ENCODE measurements around the gene CLASP1.
"Not testable (repeated sequence)": the region's sequence is repeated elsewhere in the genome, so short reads cannot be mapped to it uniquely, and the experiment has no call there.

The CLASP1 gene

GRCh38 chr2:121690095-121690494 lies 40.8 kb upstream of the CLASP1 start:
- H3K27ac ChIP-seq, result no peak overlapping the region
- TF ChIP-seq ZFX (IDR thresholded peaks at IDR 0.05) (no peak), CTCF (conservative IDR thresholded peaks at IDR 0.05) (no peak)

- H3K27ac ChIP-seq, result no peak overlapping the region
- TF ChIP-seq ZFX (IDR thresholded peaks at IDR 0.05), result no peak
- peak; percentile 46 for TF ChIP-seq CTCF (conservative IDR thresholded peaks at IDR 0.05)
These were observed 40.1 kb upstream of the CLASP1 start for GRCh38 chr2:121689356-121689755.

- TF ChIP-seq CTCF (conservative IDR thresholded peaks at IDR 0.05) (no peak), ZFX (IDR thresholded peaks at IDR 0.05) (no peak)
- no peak overlapping the region for H3K27ac ChIP-seq
These were observed 39.6 kb upstream of the CLASP1 start for GRCh38 chr2:121688820-121689219.

GRCh38 chr2:121686902-121687301 lies 37.6 kb upstream of the CLASP1 start:
- TF ChIP-seq ZFX (IDR thresholded peaks at IDR 0.05), result no peak
- no peak for TF ChIP-seq CTCF (conservative IDR thresholded peaks at IDR 0.05)
- H3K27ac ChIP-seq, result no peak overlapping the region

GRCh38 chr2:121686218-121686617 lies 37.0 kb upstream of the CLASP1 start:
- H3K27ac ChIP-seq, result no peak overlapping the region
- no peak for TF ChIP-seq ZFX (IDR thresholded peaks at IDR 0.05)
- no peak for TF ChIP-seq CTCF (conservative IDR thresholded peaks at IDR 0.05)

GRCh38 chr2:121682396-121683298 lies 33.4 kb upstream of the CLASP1 start:
- no peak overlapping the region for H3K27ac ChIP-seq
- TF ChIP-seq CTCF (conservative IDR thresholded peaks at IDR 0.05) (no peak), ZFX (IDR thresholded peaks at IDR 0.05) (no peak)

GRCh38 chr2:121677855-121678254 lies 28.6 kb upstream of the CLASP1 start:
- no peak overlapping the region for H3K27ac ChIP-seq

GRCh38 chr2:121671621-121672020 lies 22.4 kb upstream of the CLASP1 start:
- not testable (repeated sequence) for H3K27ac ChIP-seq

More at GRCh38 chr2:121677855-121678254, 28.6 kb upstream of the CLASP1 start:
- TF ChIP-seq ZFX (IDR thresholded peaks at IDR 0.05), result no peak
